Activated gamma-delta T cell (primary cell): ENCODE results near the gene KRT37.
"Not testable (repeated sequence)": the region's sequence is repeated elsewhere in the genome, so short reads cannot be mapped to it uniquely, and the experiment has no call there.

Source experiments
- DNase-seq: peaks from one replicate; lab custom pipeline; 2025; lab: John Stamatoyannopoulos, UW

KRT37 gene

GRCh38 chr17:41434415-41434814 lies 10.0 kb upstream of the KRT37 start:
- no peak for DNase-seq

DNA sequence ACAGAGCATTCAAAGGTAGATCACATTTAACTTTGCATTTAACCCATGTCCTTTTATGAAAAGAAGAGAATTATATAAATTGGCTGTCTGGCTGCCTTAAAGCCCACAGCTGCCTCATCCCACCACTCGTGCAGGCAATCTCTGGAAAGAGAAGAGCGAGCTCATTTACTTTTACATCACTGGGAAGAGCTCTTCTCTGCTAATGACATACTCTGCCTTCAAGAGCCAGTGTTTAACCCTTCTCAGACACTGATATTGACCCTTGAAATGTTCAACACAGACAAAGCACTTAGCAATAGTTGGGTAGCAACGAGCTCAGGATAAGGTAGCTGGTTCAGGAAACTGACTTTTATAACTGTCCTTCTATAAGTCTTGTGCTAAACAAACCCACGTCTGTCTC lies 9.6 kb upstream of the KRT37 start:
- DNase-seq = no peak

DNA sequence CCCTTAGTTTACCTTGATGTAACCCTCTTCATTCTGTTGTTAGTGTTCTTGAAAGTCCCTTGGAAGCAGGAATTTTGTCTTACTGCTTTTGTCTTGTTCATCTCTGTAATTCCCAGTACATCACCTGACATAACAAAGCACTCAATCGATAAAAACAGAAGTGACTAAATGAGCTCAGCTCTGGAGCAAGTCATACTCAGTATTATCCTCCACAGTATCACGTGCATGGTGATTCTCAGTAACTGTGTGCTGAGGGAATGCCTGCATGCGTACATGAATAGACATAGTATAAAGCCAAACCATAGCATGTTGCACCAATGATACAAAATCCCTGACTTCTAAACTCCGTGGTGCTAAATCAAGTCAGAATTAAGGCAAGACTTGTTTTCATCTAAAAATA lies 9.2 kb upstream of the KRT37 start:
- DNase-seq = no peak

GRCh38 chr17:41430376-41430775 lies 6.0 kb upstream of the KRT37 start:
- DNase-seq = not testable (repeated sequence)

- DNase-seq = no peak
These were observed 5.3 kb upstream of the KRT37 start for GRCh38 chr17:41429667-41430066.

DNA sequence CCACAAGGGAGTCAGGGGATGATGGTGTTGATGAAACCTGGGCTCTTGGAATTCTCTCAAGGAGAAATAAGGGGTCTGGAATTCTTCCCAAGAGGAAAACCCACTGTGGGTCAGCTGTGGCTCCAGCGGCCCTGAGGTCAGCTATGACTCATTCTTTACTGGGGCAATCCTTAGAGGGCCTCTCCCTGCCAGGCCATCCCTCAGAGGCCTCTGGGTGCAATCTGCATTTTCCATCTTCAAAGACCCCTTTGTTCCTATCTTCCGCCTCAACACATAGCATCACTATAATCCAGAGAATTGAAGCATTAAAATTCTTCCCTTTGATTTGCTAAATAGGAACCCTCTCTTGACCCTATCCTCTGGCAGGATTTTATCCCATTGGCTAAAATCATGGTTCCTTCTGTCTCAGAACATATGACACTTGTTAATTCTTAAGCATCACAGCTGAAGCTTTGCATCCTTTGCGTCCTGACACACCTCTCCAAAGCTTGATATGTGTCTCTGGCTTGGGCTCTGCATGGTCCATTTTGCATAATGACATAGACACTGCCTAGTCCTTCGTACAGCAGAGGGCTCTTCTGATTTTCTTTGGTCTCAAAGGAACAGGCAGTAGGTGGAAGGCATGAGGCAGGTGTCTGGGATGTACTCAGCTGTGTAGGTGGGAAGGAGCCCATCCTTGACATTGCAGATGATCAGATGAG lies 4.4 kb upstream of the KRT37 start:
- no peak for DNase-seq

DNA sequence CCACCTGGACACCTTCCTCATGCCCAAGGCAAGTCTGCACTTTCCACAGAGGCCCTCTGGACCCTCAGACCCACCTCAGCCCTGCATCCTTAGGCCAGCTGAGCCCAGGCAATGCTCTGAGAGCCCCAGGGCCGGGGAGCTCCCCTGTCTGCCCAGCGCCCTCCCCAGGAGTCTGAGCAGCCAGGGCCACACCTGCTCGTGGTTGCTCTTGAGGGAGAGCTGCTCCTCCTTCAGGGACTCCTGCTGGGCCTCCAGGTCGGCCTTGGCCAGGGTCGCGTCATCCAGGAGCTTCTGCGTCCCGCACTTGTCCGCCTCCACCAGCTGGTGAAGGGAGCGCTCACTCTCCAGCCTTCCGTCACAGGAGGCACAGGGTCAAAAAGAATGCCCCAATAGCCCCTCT lies 1.8 kb downstream of the KRT37 start:
- not testable (repeated sequence) for DNase-seq

- DNase-seq = no peak
These were observed 2.8 kb downstream of the KRT37 start for GRCh38 chr17:41421617-41422016.

DNA sequence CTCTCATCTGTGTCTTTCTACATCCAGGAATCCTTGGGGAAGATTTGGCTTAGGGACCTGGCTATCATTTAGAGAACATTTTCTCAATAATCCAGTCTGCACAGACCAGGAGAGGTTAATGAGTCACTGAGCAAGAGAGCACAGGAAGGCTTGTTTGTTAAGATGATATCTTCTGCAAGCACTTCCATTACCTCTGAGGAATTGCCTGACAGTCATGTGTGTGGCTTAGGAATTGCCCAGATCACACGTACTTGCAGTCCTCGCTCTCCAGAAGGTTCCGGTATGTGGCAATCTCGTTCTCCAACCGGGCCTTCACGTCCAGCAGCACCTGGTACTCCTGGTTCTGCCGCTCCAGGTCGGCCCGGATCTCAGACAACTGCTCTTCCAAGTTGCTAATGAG lies 3.3 kb downstream of the KRT37 start:
- no peak for DNase-seq

- no peak for DNase-seq
These were observed 4.3 kb downstream of the KRT37 start for GRCh38 chr17:41420134-41420533.

GRCh38 chr17:41419716-41420115 lies 4.7 kb downstream of the KRT37 start:
- DNase-seq = no peak

DNA sequence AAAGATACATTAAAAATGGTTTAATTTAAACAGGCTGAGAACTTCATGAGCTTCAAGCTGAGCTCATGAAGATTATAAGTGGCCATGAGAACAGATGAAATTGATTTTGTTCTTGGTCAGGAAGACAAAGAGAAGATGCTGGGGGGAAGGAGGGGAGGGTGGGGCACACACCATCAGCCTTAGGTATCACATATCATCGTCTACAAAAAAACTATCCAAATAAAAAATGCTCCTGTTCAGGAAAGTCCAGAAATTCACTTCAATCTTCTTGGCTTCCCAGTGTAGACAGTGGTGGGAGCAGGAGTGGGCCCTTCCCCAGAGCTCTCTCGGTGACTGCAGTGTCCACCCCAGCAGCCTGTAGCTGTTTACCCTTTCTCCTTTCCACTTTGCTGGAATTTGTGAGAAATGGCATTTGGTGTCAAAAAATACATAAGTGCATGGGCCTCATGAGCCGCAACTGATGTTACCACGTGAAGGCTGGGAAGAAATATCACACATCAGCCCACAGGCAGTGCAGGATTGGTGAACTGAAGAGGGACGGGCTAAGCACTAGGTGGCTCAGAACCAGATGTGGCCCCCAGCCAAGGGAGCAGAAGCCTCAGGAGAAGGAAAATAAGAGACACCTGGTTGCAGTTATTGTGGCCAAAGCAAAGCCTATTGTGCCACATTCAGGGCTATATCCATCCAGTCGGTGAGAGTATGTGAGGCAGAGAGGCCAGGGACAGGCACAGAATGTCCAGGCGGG lies 6.1 kb downstream of the KRT37 start:
- no peak for DNase-seq

GRCh38 chr17:41417576-41418015 lies 6.8 kb downstream of the KRT37 start:
- DNase-seq = no peak

GRCh38 chr17:41417127-41417526 lies 7.3 kb downstream of the KRT37 start:
- DNase-seq = no peak

GRCh38 chr17:41416479-41416878 lies 7.9 kb downstream of the KRT37 start:
- no peak for DNase-seq

DNA sequence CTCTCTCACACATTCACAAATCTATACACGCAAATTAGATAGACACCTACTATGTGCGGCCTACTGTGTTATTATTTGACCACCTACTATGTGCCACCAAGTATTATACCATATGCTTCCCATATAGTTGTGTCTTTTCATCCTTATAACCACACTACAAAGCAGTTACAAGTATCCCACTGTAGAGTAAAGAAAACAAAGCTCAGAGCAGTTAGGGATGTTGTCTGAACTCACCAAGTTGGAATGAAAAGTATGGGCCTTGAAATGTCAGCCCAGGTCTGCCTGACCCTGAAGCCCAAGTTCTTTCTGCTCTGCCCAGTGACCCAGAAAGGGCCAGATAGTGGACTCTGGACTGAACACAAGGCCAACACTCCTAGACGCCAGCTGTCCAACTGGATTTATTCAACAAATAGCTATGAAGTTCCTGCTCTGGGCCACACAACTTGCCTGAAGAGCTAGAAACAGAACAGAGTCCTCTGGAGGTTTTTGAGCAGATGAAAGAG lies 8.5 kb downstream of the KRT37 start:
- no peak for DNase-seq

DNA sequence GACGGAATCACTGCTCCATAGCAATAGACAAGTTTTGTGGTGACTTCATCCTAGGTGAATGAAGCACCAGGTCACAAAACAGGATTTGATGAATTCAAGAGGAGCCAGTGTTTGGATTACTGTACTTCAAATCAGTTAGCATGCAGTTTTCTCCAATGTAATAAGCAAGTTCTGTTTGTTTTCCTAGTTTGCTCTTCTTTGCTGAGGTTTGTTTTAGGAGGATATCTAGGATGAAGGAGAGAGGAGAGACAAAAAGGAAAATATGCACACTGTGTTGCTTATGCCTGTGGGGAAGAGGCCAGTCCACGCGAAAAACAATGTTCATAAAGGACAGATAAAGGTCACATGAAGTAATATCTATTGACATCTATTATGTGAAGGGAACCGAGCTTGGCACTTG lies 9.0 kb downstream of the KRT37 start:
- no peak for DNase-seq

GRCh38 chr17:41413982-41414381 lies 10.4 kb downstream of the KRT37 start:
- DNase-seq = no peak

- DNase-seq = no peak
These were observed 10.9 kb downstream of the KRT37 start for GRCh38 chr17:41413353-41413957.

DNA sequence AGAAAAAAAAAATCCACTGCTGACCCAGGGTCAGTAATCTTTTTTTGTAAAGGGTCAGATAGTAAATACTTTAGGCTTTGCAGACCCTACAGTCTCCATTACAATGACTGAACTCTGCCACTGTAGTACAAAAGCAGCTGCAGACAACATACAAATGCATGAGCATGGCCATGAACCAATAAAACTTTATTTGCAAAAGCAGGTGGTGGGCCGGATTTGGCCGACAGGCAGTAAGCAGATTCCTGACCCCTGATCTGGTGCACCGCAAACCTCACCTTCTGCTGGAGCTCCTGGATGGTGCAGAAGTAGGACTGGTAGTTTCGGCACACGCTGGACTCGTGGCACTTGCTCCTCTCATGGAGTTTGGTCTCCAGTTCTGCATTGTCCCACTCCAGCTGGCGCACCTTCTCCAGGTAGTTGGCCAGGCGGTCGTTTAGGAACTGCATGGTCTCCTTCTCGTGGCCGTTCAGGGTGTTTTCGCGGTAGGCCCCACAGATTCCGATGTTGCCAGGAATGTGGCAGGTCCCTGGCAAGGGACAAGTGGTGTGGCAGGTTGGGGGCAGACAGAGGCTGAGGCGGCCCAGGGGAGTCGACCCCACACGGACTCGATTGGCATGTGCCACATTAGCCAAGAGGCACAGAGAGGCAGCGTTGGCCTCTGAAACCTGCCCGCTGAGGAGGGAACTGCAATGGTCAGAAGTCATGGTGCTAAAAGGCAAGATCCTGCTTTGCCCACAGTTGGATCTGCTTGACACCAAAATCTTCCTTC lies 13.1 kb downstream of the KRT37 start:
- DNase-seq = no peak

DNA sequence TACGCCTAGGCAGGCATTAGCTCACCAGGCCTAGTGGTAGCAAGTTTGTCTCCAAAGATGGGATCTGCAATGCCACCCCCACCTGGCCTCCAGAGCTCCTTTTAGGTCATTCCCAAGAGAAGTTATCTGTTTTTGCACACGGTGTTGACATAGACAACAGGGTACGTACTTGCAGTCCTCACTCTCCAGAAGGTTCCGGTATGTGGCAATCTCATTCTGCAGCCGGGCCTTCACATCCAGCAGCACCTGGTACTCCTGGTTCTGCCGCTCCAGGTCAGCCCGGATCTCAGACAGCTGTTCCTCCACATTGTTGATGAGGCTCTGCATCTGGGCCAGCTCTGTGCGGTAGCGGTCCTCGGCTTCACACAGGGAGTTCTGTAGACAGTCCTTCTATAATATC lies 17.2 kb downstream of the KRT37 start:
- no peak for DNase-seq

GRCh38 chr17:41406205-41406604 lies 18.2 kb downstream of the KRT37 start:
- DNase-seq = no peak
